IgD-negative memory B cell (primary cell): ENCODE measurements around the gene CNNM4. TPM values are rescaled to one million over a fixed set of nuclear protein-coding genes. Genes with fewer than 3 reads are reported as not detected.

Source experiments
- H3K27ac Mint-ChIP-seq, 3 donors: one replicate each; pipeline ENCODE4 v1.8.0; 2020 to 2022; ENCODE audit warnings: mild to moderate bottlenecking in 3 of 3, mixed read lengths in 3 of 3, moderate library complexity in 1 of 3
- H3K27me3 Mint-ChIP-seq: one replicate; pipeline ENCODE4 v1.8.0; 2021; ENCODE audit warnings: mixed read lengths
- H3K36me3 Mint-ChIP-seq: one replicate; pipeline ENCODE4 v1.8.0; 2020; ENCODE audit warnings: mild to moderate bottlenecking, mixed read lengths
- H3K4me1 Mint-ChIP-seq, 3 donors: one replicate each; pipeline ENCODE4 v1.8.0; 2020 to 2022; ENCODE audit warnings: mixed read lengths in 3 of 3, mild to moderate bottlenecking in 1 of 3
- H3K4me3 Mint-ChIP-seq, 4 donors: one replicate each; pipeline ENCODE4 v1.8.0; 2020 to 2022; ENCODE audit warnings: mild to moderate bottlenecking in 4 of 4, mixed read lengths in 4 of 4, moderate library complexity in 3 of 4
- H3K9me3 Mint-ChIP-seq, 3 donors: one replicate each; pipeline ENCODE4 v1.8.0; 2020 to 2021; ENCODE audit warnings: mixed read lengths in 3 of 3, mild to moderate bottlenecking in 1 of 3
- polyA plus RNA-seq: library from polyadenylated mRNA; unstranded; fragments of 300-500 nt; fragmentation: Illumina TruSeq; gene quantifications from one replicate; pipeline ENCODE4 v1.2.3, GENCODE V29; 2021

Gene CNNM4
- polyA plus RNA-seq, 1 donor from 2014 or later, result 7.9 TPM

- Mint-ChIP-seq H3K9me3 (no peaks in the 10 kb centered on the region), H3K36me3 (peaks cover 7% of the 10 kb centered on the region), H3K27me3 (no peaks in the 10 kb centered on the region), H3K4me3 (peak overlapping the region in 3 of 4 donors; percentile 78 to 87 (median 87)), H3K4me1 (peaks cover 6 to 15% (median 14%) of the 10 kb centered on the region in 3 donors), H3K27ac (peak overlapping the region; percentile 27 to 85 (median 84))
Measured at GRCh38 chr2:96838345-96839292, 77.9 kb downstream of the CNNM4 start.

DNA sequence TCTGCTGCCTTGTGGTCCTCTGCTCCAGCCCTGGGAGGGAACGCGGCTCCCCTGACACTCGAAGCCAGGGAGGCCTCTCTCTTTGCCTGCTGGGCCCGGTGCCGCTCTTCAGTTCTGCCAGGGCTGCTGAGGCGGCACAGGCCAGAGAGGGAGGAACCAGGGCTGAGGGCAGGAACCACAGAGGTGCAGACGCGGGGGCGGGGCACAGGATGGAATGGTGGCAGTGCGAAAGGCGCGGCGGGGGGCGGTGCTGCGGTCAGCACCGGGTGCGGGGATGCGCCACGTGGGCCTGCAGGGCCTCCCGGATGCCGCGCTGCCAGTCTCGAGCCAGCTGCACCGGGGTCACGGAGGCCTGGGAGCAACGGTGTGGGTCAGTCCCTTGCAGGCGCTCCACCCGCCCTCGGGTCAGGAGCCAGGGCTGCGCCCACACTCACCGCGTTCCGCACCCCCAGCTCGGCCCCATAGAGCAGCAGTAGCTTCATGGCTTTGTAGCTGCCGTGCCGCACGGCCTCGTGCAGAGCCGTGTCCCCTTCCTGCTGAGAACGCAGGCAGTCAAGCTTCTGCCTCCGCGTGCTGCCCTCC is 78.7 kb downstream of the CNNM4 start:
- Mint-ChIP-seq H3K36me3 (peaks cover 8% of the 10 kb centered on the region), H3K27ac (peak overlapping the region; percentile 62 to 85 (median 84)), H3K27me3 (no peaks in the 10 kb centered on the region), H3K4me1 (peaks cover 5 to 15% (median 13%) of the 10 kb centered on the region in 3 donors), H3K4me3 (peak overlapping the region in 3 of 4 donors; percentile 78 to 87 (median 87)), H3K9me3 (no peaks in the 10 kb centered on the region)

- Mint-ChIP-seq H3K9me3 (no peaks in the 10 kb centered on the region), H3K4me1 (peaks cover under 1 to 13% (median 8%) of the 10 kb centered on the region in 3 donors), H3K4me3 (peak overlapping the region in 3 of 4 donors; percentile 37 to 78 (median 47)), H3K27ac (peak overlapping the region in 1 of 3 donors; percentile 62), H3K36me3 (peaks cover 8% of the 10 kb centered on the region), H3K27me3 (no peaks in the 10 kb centered on the region)
Measured at GRCh38 chr2:96839875-96840850, 79.5 kb downstream of the CNNM4 start.

DNA sequence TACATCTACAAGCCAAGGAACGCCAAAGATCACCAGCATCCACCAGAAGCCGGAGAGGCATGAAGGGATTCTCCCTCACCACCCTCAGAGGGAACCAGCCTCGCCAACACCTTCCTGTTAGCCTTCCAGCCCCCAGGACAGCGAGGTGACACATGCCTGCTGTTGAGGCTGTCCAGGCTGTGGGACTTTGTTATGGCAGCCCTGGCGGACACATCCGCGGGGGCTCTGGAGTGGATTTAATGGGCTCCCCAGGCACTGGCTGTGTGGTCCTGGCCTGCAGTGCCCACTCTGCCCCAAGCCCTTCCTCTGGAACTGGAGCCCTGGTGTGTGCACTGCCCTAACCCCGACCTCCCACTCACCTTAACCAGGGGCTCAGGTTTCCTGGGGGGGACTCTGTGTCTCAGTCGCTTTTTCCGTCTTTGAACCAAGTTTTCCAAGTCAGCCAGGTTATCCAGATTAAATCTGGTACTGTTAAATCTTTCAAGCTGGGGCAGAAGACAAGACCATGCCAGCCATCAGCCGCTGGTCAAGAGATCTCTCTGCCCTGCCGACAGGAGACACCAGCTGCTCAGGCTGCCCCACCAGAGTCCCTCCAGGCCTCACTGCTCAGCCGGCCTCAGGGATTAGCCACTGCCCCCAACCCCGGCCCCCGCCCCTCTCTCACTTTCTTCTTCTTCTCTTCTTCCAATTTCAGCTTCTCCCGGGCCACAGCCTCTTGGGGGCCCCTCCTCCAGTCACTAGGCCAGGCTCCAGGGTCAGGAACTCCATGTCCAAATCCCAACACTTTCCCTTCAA is 81.2 kb downstream of the CNNM4 start:
- H3K27me3 Mint-ChIP-seq, result no peaks in the 10 kb centered on the region
- H3K4me3 Mint-ChIP-seq, result peak overlapping the region in 1 of 4 donors; percentile 6
- peaks cover 7% of the 10 kb centered on the region for H3K36me3 Mint-ChIP-seq
- no peak overlapping the region for H3K27ac Mint-ChIP-seq
- peaks cover 0 to 11% (median 6%) of the 10 kb centered on the region in 3 donors for H3K4me1 Mint-ChIP-seq
- no peaks in the 10 kb centered on the region for H3K9me3 Mint-ChIP-seq

DNA sequence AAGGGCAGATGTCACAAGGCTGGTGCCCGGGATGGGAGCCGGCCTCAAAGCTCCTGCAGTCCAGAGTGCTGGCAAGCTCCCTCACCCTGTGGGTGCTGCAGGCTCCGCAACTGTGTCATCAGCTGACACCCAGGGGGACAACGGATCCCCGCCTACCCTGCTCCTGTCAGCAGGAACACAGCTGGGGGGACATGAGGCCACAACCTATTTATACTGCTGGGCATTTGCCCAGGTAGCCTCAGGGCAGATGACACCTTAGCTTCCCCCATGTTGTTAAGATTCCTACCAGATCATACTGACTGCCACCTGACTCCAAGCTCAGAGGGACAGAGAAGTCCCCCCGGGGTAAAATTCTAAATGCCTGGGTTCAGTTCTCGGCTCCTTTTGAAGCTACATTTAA is 81.9 kb downstream of the CNNM4 start:
- H3K4me3 Mint-ChIP-seq, result peak overlapping the region in 1 of 4 donors; percentile 6
- H3K36me3 Mint-ChIP-seq, result peaks cover 10% of the 10 kb centered on the region
- H3K4me1 Mint-ChIP-seq, result peaks cover 0 to 11% (median 6%) of the 10 kb centered on the region in 3 donors
- peak overlapping the region in 2 of 3 donors; percentile 6 to 11 for H3K27ac Mint-ChIP-seq
- H3K27me3 Mint-ChIP-seq, result no peaks in the 10 kb centered on the region
- H3K9me3 Mint-ChIP-seq, result no peaks in the 10 kb centered on the region

- Mint-ChIP-seq H3K27me3 (no peaks in the 10 kb centered on the region), H3K4me3 (peak within 1 kb of the TSS in 1 of 4 donors; percentile 6), H3K36me3 (peaks cover 14% of the 10 kb centered on the region), H3K9me3 (no peaks in the 10 kb centered on the region), H3K27ac (peak within 1 kb of the TSS; percentile 6 to 81 (median 47)), H3K4me1 (peaks cover 0 to 10% (median 3%) of the 10 kb centered on the region in 3 donors)
Measured at GRCh38 chr2:96843538-96844268, 83.0 kb downstream of the CNNM4 start, which contains the start of gene ANKRD23. ANKRD23 (minus strand) TSS chr2:96844021; CDS start chr2:96843992, 29 bp downstream.

- Mint-ChIP-seq H3K36me3 (peaks cover 14% of the 10 kb centered on the region), H3K9me3 (no peaks in the 10 kb centered on the region), H3K27ac (no peak overlapping the region), H3K4me3 (no peak overlapping the region), H3K27me3 (no peaks in the 10 kb centered on the region), H3K4me1 (peaks cover 0 to 7% (median 0%) of the 10 kb centered on the region in 3 donors)
Measured at GRCh38 chr2:96844405-96844808, 83.7 kb downstream of the CNNM4 start.

DNA sequence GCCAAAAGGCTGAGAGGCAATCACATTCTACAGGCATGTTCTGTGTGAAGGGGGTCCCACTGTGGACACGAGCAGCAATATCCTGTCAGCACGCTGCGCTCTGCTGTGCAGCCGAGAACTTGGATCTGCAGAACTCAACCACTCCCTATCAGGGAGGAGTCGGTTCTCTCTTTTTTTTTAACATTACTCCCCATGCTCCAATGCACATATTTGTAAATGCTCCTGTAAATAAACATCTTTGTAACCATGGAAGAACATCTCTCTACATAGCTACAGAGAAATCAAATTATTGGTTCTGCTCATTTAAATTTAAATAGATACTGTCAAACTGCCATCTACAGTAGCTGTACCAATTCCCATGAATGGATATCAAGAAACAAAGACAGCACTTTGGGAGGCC is 86.1 kb downstream of the CNNM4 start:
- peaks cover 16% of the 10 kb centered on the region for H3K36me3 Mint-ChIP-seq
- peaks cover 0 to 4% (median 0%) of the 10 kb centered on the region in 3 donors for H3K4me1 Mint-ChIP-seq
- H3K27me3 Mint-ChIP-seq, result no peaks in the 10 kb centered on the region
- H3K9me3 Mint-ChIP-seq, result no peaks in the 10 kb centered on the region
- no peak overlapping the region for H3K4me3 Mint-ChIP-seq
- H3K27ac Mint-ChIP-seq, result no peak overlapping the region

DNA sequence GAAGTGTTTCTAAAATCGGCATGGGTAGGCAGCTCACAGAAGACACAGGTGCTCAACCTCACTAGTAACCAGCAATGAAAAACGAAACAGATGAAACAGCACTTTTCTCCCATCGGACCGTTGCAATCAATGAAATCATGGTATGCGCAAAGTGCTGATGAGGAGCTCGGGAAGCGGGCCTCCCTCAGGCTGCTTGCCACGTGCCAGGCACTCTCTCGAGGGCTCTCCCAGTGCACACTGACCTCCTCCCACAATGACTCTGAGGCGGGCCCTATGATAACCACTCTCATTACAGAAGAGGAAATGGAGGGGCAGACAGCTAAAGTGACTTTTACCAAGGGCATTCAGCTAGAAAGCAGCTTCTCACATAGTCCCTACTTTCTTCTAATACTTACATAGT is 86.9 kb downstream of the CNNM4 start:
- H3K9me3 Mint-ChIP-seq, result no peaks in the 10 kb centered on the region
- peaks cover 16% of the 10 kb centered on the region for H3K36me3 Mint-ChIP-seq
- H3K27ac Mint-ChIP-seq, result no peak overlapping the region
- no peaks in the 10 kb centered on the region for H3K27me3 Mint-ChIP-seq
- H3K4me3 Mint-ChIP-seq, result no peak overlapping the region
- peaks cover 0 to 4% (median 0%) of the 10 kb centered on the region in 3 donors for H3K4me1 Mint-ChIP-seq

GRCh38 chr2:96848264-96848663 is 87.6 kb downstream of the CNNM4 start:
- H3K4me3 Mint-ChIP-seq, result no peak overlapping the region
- H3K27ac Mint-ChIP-seq, result no peak overlapping the region
- H3K27me3 Mint-ChIP-seq, result no peaks in the 10 kb centered on the region
- no peaks in the 10 kb centered on the region for H3K9me3 Mint-ChIP-seq
- peaks cover 2 to 5% (median 3%) of the 10 kb centered on the region in 3 donors for H3K4me1 Mint-ChIP-seq
- H3K36me3 Mint-ChIP-seq, result peaks cover 18% of the 10 kb centered on the region

DNA sequence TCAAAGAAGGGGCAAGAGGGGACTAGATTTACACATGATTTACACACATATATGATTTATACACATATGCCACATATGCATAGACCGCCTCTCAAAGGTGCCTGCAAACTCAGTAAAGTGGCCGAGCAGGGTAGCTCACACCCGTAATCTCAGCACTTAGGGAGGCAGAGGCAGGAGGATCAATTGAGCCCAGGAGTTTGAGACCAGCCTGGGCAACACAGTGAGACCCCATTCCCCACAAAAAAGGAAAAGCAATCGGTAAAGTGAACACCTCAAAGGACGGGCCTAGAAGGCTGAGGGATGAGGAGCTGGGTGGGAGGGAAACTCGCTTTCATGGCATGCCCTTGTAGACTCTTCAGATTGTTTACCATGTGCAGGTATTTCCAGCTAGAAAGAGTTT is 92.0 kb downstream of the CNNM4 start:
- peaks cover 11% of the 10 kb centered on the region for H3K36me3 Mint-ChIP-seq
- no peak overlapping the region for H3K27ac Mint-ChIP-seq
- H3K9me3 Mint-ChIP-seq, result no peaks in the 10 kb centered on the region
- H3K4me1 Mint-ChIP-seq, result peaks cover 11 to 19% (median 16%) of the 10 kb centered on the region in 3 donors
- H3K4me3 Mint-ChIP-seq, result peak overlapping the region in 1 of 4 donors; percentile 58
- no peaks in the 10 kb centered on the region for H3K27me3 Mint-ChIP-seq

GRCh38 chr2:96853321-96853720 is 92.6 kb downstream of the CNNM4 start:
- Mint-ChIP-seq H3K27me3 (no peaks in the 10 kb centered on the region), H3K4me1 (peaks cover 11 to 19% (median 16%) of the 10 kb centered on the region in 3 donors), H3K27ac (no peak overlapping the region), H3K4me3 (peak overlapping the region in 2 of 4 donors; percentile 5 to 58), H3K36me3 (peaks cover 7% of the 10 kb centered on the region), H3K9me3 (no peaks in the 10 kb centered on the region)
